GM23338 (cell line): Measurements from ENCODE around the gene GPRC5C. TPM values are rescaled to one million over a fixed set of nuclear protein-coding genes. Genes with fewer than 3 reads are reported as not detected.

Experiments used
- ATAC-seq: fragments of 200-7000 bp; cut with Tn5 transposase; 3 replicates; pipeline ENCODE4 v1.9.1; 2020
- DNase-seq: peaks from one replicate; pipeline ENCODE4 v3.0.0-alpha.2; 2015; ENCODE audit warnings: low spot score
- H2AFZ ChIP-seq: fragments of 200-600 bp; sonication (generic); 2 replicates; pipeline ENCODE4 v1.8.0; 2016; ENCODE audit warnings: antibody characterized with exemption, mild to moderate bottlenecking, moderate library complexity
- H3F3A ChIP-seq: fragments of 200-600 bp; sonication (generic); replicated peaks from 2 replicates; pipeline ENCODE4 v1.8.0; 2017; ENCODE audit warnings: antibody characterized with exemption, mixed run types, low read depth
- H3K27ac ChIP-seq: fragments of 200-600 bp; sonication (generic); 2 replicates; pipeline ENCODE4 v1.6.1; 2016; ENCODE audit warnings: low read depth
- H3K27me3 ChIP-seq: fragments of 200-600 bp; sonication (generic); 2 replicates; pipeline ENCODE4 v1.8.0; 2016; ENCODE audit warnings: mild to moderate bottlenecking, mixed run types, moderate library complexity; ENCODE audit not compliant: insufficient read depth
- H3K36me3 ChIP-seq: fragments of 200-600 bp; sonication (generic); 2 replicates; pipeline ENCODE4 v1.8.0; 2016; ENCODE audit warnings: mild to moderate bottlenecking; ENCODE audit not compliant: insufficient read depth
- H3K4me1 ChIP-seq: fragments of 200-600 bp; sonication (generic); 2 replicates; pipeline ENCODE4 v1.8.0; 2016; ENCODE audit warnings: mild to moderate bottlenecking, moderate library complexity; ENCODE audit not compliant: insufficient read depth
- H3K4me2 ChIP-seq: fragments of 200-600 bp; sonication (generic); 2 replicates; pipeline ENCODE4 v1.7.1; 2017; ENCODE audit warnings: mixed run types
- H3K4me3 ChIP-seq: fragments of 200-600 bp; sonication (generic); 2 replicates; pipeline ENCODE4 v1.6.1; 2016; ENCODE audit warnings: mixed run types
- H3K79me2 ChIP-seq: fragments of 200-600 bp; sonication (generic); replicated peaks from 2 replicates; pipeline ENCODE4 v1.8.0; 2017; ENCODE audit warnings: mild to moderate bottlenecking; ENCODE audit not compliant: insufficient read depth
- H3K9me2 ChIP-seq: fragments of 200-600 bp; sonication (generic); 2 replicates; pipeline ENCODE4 v1.8.0; 2017; ENCODE audit not compliant: insufficient read depth
- H4K20me1 ChIP-seq: fragments of 200-600 bp; sonication (generic); replicated peaks from 2 replicates; pipeline ENCODE4 v1.8.0; 2017; ENCODE audit warnings: mild to moderate bottlenecking; ENCODE audit not compliant: insufficient read depth
- H3K27ac Mint-ChIP-seq: 2 replicates; pipeline ENCODE4 v1.8.0; 2020; ENCODE audit warnings: inconsistent platforms, mild to moderate bottlenecking, moderate library complexity, mixed read lengths
- H3K27me3 Mint-ChIP-seq: 3 replicates; pipeline ENCODE4 v1.8.0; 2022; ENCODE audit warnings: low read depth, mild to moderate bottlenecking, moderate library complexity, mixed read lengths, inconsistent platforms; ENCODE audit not compliant: insufficient read depth, poor library complexity
- H3K36me3 Mint-ChIP-seq: 3 replicates; pipeline ENCODE4 v1.8.0; 2021; ENCODE audit warnings: low read depth, mild to moderate bottlenecking, inconsistent platforms, moderate library complexity, mixed read lengths
- H3K4me1 Mint-ChIP-seq: 3 replicates; pipeline ENCODE4 v1.8.0; 2020; ENCODE audit warnings: mild to moderate bottlenecking, inconsistent platforms, mixed read lengths
- H3K4me3 Mint-ChIP-seq: 3 replicates; pipeline ENCODE4 v1.8.0; 2021; ENCODE audit warnings: moderate library complexity, mild to moderate bottlenecking, inconsistent platforms, mixed read lengths
- H3K9me3 Mint-ChIP-seq: 3 replicates; pipeline ENCODE4 v1.8.0; 2020; ENCODE audit warnings: moderate library complexity, mild to moderate bottlenecking, inconsistent platforms, mixed read lengths
- CREB1 ChIP-seq: fragments of 250-450 bp; sonication (Bioruptor Pico); IDR thresholded peaks from 2 replicates; pipeline ENCODE4 v1.5.0; 2020; ENCODE audit warnings: low read depth, mild to moderate bottlenecking, moderate library complexity
- CTCF ChIP-seq, 2 experiments: fragments of 200-600 bp in 1 of 2; sonication (generic) in 1 of 2; conservative IDR thresholded peaks; 2 replicates each; pipeline versions ENCODE4 v1.5.1 to v1.6.1; 2016 to 2017; ENCODE audit warnings: antibody characterized with exemption in 2 of 2, low read depth in 2 of 2, mild to moderate bottlenecking in 2 of 2, moderate library complexity in 1 of 2
- ETS1 ChIP-seq: IDR thresholded peaks from 2 replicates; pipeline ENCODE4 v1.6.1; 2016; ENCODE audit warnings: antibody characterized with exemption
- EZH2 ChIP-seq: fragments of 200-600 bp; sonication (generic); IDR thresholded peaks from one replicate; pipeline ENCODE4 v1.8.0; 2017; ENCODE audit warnings: antibody characterized with exemption, mild to moderate bottlenecking, low read depth; ENCODE audit not compliant: unreplicated experiment
- EZH2phosphoT487 ChIP-seq: fragments of 200-600 bp; sonication (generic); IDR thresholded peaks from one replicate; pipeline ENCODE4 v1.8.1; 2018; ENCODE audit warnings: antibody characterized with exemption; ENCODE audit not compliant: unreplicated experiment
- JUNB ChIP-seq: IDR thresholded peaks from one replicate; pipeline ENCODE4 v1.6.1; 2016; ENCODE audit warnings: antibody characterized with exemption; ENCODE audit not compliant: unreplicated experiment
- NANOG ChIP-seq: IDR thresholded peaks from 2 replicates; pipeline ENCODE4 v1.6.1; 2016; ENCODE audit warnings: antibody characterized with exemption, borderline replicate concordance
- POLR2AphosphoS5 ChIP-seq: IDR thresholded peaks from 2 replicates; pipeline ENCODE4 v1.6.1; 2016; ENCODE audit warnings: antibody characterized with exemption, low read depth
- REST ChIP-seq: IDR thresholded peaks from one replicate; pipeline ENCODE4 v1.6.1; 2018; ENCODE audit warnings: antibody characterized with exemption; ENCODE audit not compliant: unreplicated experiment
- STAT1 ChIP-seq: IDR thresholded peaks from one replicate; pipeline ENCODE4 v1.6.1; 2016; ENCODE audit warnings: antibody characterized with exemption; ENCODE audit not compliant: unreplicated experiment
- ZNF114 ChIP-seq: fragments of 250-450 bp; sonication (Bioruptor Pico); IDR thresholded peaks from 2 replicates; pipeline ENCODE4 v1.5.0; 2020; ENCODE audit warnings: mild to moderate bottlenecking, moderate library complexity
- ZNF331 ChIP-seq: fragments of 250-450 bp; sonication (Bioruptor Pico); IDR thresholded peaks from 2 replicates; pipeline ENCODE4 v1.5.0; 2020; ENCODE audit warnings: low read depth, mild to moderate bottlenecking, moderate library complexity
- ZNF462 ChIP-seq: fragments of 250-450 bp; sonication (Bioruptor Pico); IDR thresholded peaks from 2 replicates; pipeline ENCODE4 v1.5.0; 2020; ENCODE audit warnings: mild to moderate bottlenecking, moderate library complexity
- polyA plus RNA-seq: library from polyadenylated mRNA; unstranded; fragments of >200 nt; fragmentation: Nextera tagmentation; extraction: Ambion mirVana; gene quantifications from 2 replicates; pipeline ENCODE4 v1.2.1, GENCODE V29; 2016
- total RNA-seq: library from RNA; depleted of rRNA; stranded (reverse); fragments of >200 nt; shearing (Covaris generic); gene quantifications from 2 replicates; pipeline ENCODE4 v1.2.3, GENCODE V29; 2014

The GPRC5C gene
- total and polyA plus RNA-seq, 2 experiments from 2014 or later, result 9.0 to 22.4 TPM

GRCh38 chr17:74391771-74392170 is 40.1 kb upstream of the GPRC5C start:
- H3K36me3 ChIP-seq, result no peaks in the 10 kb centered on the region
- no peaks in the 10 kb centered on the region for H3K79me2 ChIP-seq
- Mint-ChIP-seq H3K9me3 (peaks cover 4% of the 10 kb centered on the region; the same call in 2 of the 3 replicates), H3K4me3 (no peak overlapping the region), H3K36me3 (no peaks in the 10 kb centered on the region), H3K27me3 (peaks cover 12% of the 10 kb centered on the region), H3K27ac (no peak overlapping the region), H3K4me1 (peaks cover 36% of the 10 kb centered on the region)
- no peak overlapping the region for H2AFZ ChIP-seq
- peaks cover 12% of the 10 kb centered on the region for H3K4me1 ChIP-seq
- H3K4me3 ChIP-seq, result no peak overlapping the region
- TF ChIP-seq REST (no peak), EZH2 (no peak), JUNB (no peak), CREB1 (no peak), EZH2phosphoT487 (no peak), ZNF331 (no peak), NANOG (no peak), CTCF (conservative IDR thresholded peaks at IDR 0.05; ENCODE audit: low read depth in 2 of 2) (no peak), ZNF114 (CRISPR knock-in tag) (no peak), ETS1 (no peak), STAT1 (no peak), ZNF462 (CRISPR knock-in tag) (no peak), POLR2AphosphoS5 (no peak)
- no peaks in the 10 kb centered on the region for H3K27me3 ChIP-seq
- no peak for ATAC-seq
- H3F3A ChIP-seq, result no peaks in the 10 kb centered on the region
- no peaks in the 10 kb centered on the region for H4K20me1 ChIP-seq
- H3K9me2 ChIP-seq, result no peaks in the 10 kb centered on the region
- H3K27ac ChIP-seq, result no peak overlapping the region
- no peak for DNase-seq
- no peak overlapping the region for H3K4me2 ChIP-seq
